Naive thymus-derived CD4-positive, alpha-beta T cell (primary cell): ENCODE results near the gene ANKRD62. TPM values are rescaled to one million over a fixed set of nuclear protein-coding genes. Genes with fewer than 3 reads are reported as not detected.
"Not testable (repeated sequence)": the region's sequence is repeated elsewhere in the genome, so short reads cannot be mapped to it uniquely, and the experiment has no call there.

Experiments used
- ATAC-seq: fragments of 150-1000 bp; cut with Tn5 transposase; 2 replicates; pipeline ENCODE4 v1.10.0; 2021; ENCODE audit warnings: mild to moderate bottlenecking, moderate library complexity
- CTCF ChIA-PET: fragments of 350-600 bp; sonication (Branson Sonifier 250); formaldehyde crosslinking; loops from one replicate; lab custom pipeline; 2021; ENCODE audit warnings: antibody characterized with exemption; lab: Charles Lee
- POLR2A ChIA-PET: fragments of 350-600 bp; sonication (Branson Sonifier 250); formaldehyde crosslinking; loops from one replicate; lab custom pipeline; 2021; ENCODE audit warnings: antibody characterized with exemption, inconsistent platforms; lab: Charles Lee
- DNase-seq, 9 donors: peaks; one replicate each; pipeline versions ENCODE4 v3.0.0 to v3.0.0-alpha.2; 2020 to 2022; ENCODE audit warnings: mixed read lengths in 1 of 9
- H3K27ac ChIP-seq: one replicate; pipeline ENCODE4 v1.7.0; 2013; ENCODE audit warnings: mild to moderate bottlenecking, low read depth, low read length, moderate library complexity
- H3K27me3 ChIP-seq, 2 donors: one replicate each; pipeline ENCODE4 v1.7.0; 2013; ENCODE audit warnings: low read length in 2 of 2, mild to moderate bottlenecking in 2 of 2, moderate library complexity in 2 of 2; ENCODE audit not compliant: control insufficient read depth in 2 of 2, insufficient read depth in 2 of 2
- H3K36me3 ChIP-seq, 3 experiments: 1 replicate in 2 of 3; 2 replicates in 1 of 3; pipeline ENCODE4 v1.7.0; 2013; ENCODE audit warnings: low read length in 3 of 3, mild to moderate bottlenecking in 3 of 3, moderate library complexity in 1 of 3; ENCODE audit not compliant: insufficient read depth in 3 of 3, control insufficient read depth in 2 of 3
- H3K4me1 ChIP-seq, 2 donors: one replicate each; pipeline ENCODE4 v1.7.0; 2013; ENCODE audit warnings: low read length in 2 of 2, mild to moderate bottlenecking in 2 of 2, moderate library complexity in 1 of 2; ENCODE audit not compliant: control insufficient read depth in 2 of 2, insufficient read depth in 2 of 2
- H3K4me3 ChIP-seq: 2 replicates; pipeline ENCODE4 v1.7.0; 2013; ENCODE audit warnings: mild to moderate bottlenecking, low read length
- H3K9me3 ChIP-seq, 3 experiments: 1 replicate in 2 of 3; 2 replicates in 1 of 3; pipeline ENCODE4 v1.7.0; 2013; ENCODE audit warnings: low read length in 3 of 3; ENCODE audit not compliant: control insufficient read depth in 2 of 3
- H3K27ac Mint-ChIP-seq, 9 donors: one replicate each; pipeline ENCODE4 v1.8.0; 2020 to 2022; ENCODE audit warnings: mixed read lengths in 9 of 9, mild to moderate bottlenecking in 8 of 9, moderate library complexity in 5 of 9, inconsistent platforms in 2 of 9
- H3K27me3 Mint-ChIP-seq, 5 donors: one replicate each; pipeline ENCODE4 v1.8.0; 2021 to 2022; ENCODE audit warnings: mixed read lengths in 5 of 5, mild to moderate bottlenecking in 1 of 5
- H3K36me3 Mint-ChIP-seq, 5 donors: one replicate each; pipeline ENCODE4 v1.8.0; 2020 to 2022; ENCODE audit warnings: mixed read lengths in 5 of 5, mild to moderate bottlenecking in 3 of 5, inconsistent platforms in 1 of 5
- H3K4me1 Mint-ChIP-seq, 7 donors: one replicate each; pipeline ENCODE4 v1.8.0; 2020 to 2022; ENCODE audit warnings: mixed read lengths in 7 of 7, mild to moderate bottlenecking in 3 of 7, inconsistent platforms in 1 of 7
- H3K4me3 Mint-ChIP-seq, 10 donors: one replicate each; pipeline ENCODE4 v1.8.0; 2020 to 2022; ENCODE audit warnings: mild to moderate bottlenecking in 10 of 10, mixed read lengths in 10 of 10, moderate library complexity in 6 of 10, inconsistent platforms in 2 of 10
- H3K9me3 Mint-ChIP-seq, 11 donors: one replicate each; pipeline ENCODE4 v1.8.0; 2020 to 2022; ENCODE audit warnings: mixed read lengths in 11 of 11, mild to moderate bottlenecking in 4 of 11, inconsistent platforms in 1 of 11, moderate library complexity in 1 of 11
- intact Hi-C, 2 donors: fragments of 100-400 bp; cut with micrococcal nuclease; formaldehyde crosslinking; loops; one replicate each; pipeline ENCODE4 v1.15.1; 2023
- polyA plus RNA-seq, 2 donors: library from polyadenylated mRNA; unstranded; fragments of 300-500 nt; fragmentation: Illumina TruSeq; gene quantifications; one replicate each; pipeline ENCODE4 v1.2.3, GENCODE V29; 2021
- total RNA-seq, 6 experiments: library from RNA in 5 of 6; stranded (reverse) in 5 of 6; gene quantifications; 1 replicate in 5 of 6; 2 replicates in 1 of 6; pipeline ENCODE4 v1.2.3 and lab custom pipeline; 2021 to 2026

Gene ANKRD62
- total and polyA plus RNA-seq, 7 experiments from 2014 or later = not detected

GRCh38 chr18:12076424-12077140, 17.1 kb upstream of the ANKRD62 start:
- Mint-ChIP-seq H3K4me3 (peak overlapping the region in 9 of 10 donors; percentile 14 to 56 (median 42)), H3K27ac (no peak overlapping the region), H3K36me3 (no peaks in the 10 kb centered on the region), H3K9me3 (no peaks in the 10 kb centered on the region), H3K27me3 (peaks cover 4 to 52% (median 13%) of the 10 kb centered on the region in 5 donors), H3K4me1 (peaks cover 0 to 3% (median 0%) of the 10 kb centered on the region in 7 donors)
- H3K4me3 ChIP-seq = no peak overlapping the region
- POLR2A ChIA-PET = no interaction called here
- peaks cover 0 to 2% of the 10 kb centered on the region in 2 donors for H3K27me3 ChIP-seq
- ATAC-seq (no peak), DNase-seq (no peak)
- intact Hi-C loops = no loop called here
- no peaks in the 10 kb centered on the region for H3K9me3 ChIP-seq
- CTCF ChIA-PET = no interaction called here
- no peak overlapping the region for H3K27ac ChIP-seq
- H3K4me1 ChIP-seq = no peaks in the 10 kb centered on the region
- no peaks in the 10 kb centered on the region for H3K36me3 ChIP-seq

- H3K27ac ChIP-seq, DNase-seq, H3K27me3 ChIP-seq, POLR2A ChIA-PET, CTCF ChIA-PET, ATAC-seq, H3K9me3 ChIP-seq, H3K9me3 Mint-ChIP-seq, H3K36me3 Mint-ChIP-seq, H3K4me1 Mint-ChIP-seq, H3K4me3 Mint-ChIP-seq, intact Hi-C loops, H3K4me3 ChIP-seq, H3K36me3 ChIP-seq, H3K27ac Mint-ChIP-seq, H3K4me1 ChIP-seq: not testable (repeated sequence)
- peaks cover 4 to 45% (median 11%) of the 10 kb centered on the region in 5 donors for H3K27me3 Mint-ChIP-seq
Observed at GRCh38 chr18:12077994-12078393, 15.6 kb upstream of the ANKRD62 start.

- POLR2A ChIA-PET = no interaction called here
- Histone ChIP-seq H3K27me3 (no peaks in the 10 kb centered on the region), H3K9me3 (no peaks in the 10 kb centered on the region), H3K27ac (no peak overlapping the region), H3K4me3 (no peak overlapping the region), H3K36me3 (no peaks in the 10 kb centered on the region), H3K4me1 (no peaks in the 10 kb centered on the region)
- H3K9me3 Mint-ChIP-seq = no peaks in the 10 kb centered on the region
- no peak for DNase-seq
- CTCF ChIA-PET = no interaction called here
- H3K4me1 Mint-ChIP-seq = peaks cover 0 to 3% (median 0%) of the 10 kb centered on the region in 7 donors
- H3K27ac Mint-ChIP-seq = no peak overlapping the region
- no peaks in the 10 kb centered on the region for H3K36me3 Mint-ChIP-seq
- intact Hi-C loops = no loop called here
- no peak overlapping the region for H3K4me3 Mint-ChIP-seq
- ATAC-seq = no peak
- peaks cover 4 to 41% (median 7%) of the 10 kb centered on the region in 5 donors for H3K27me3 Mint-ChIP-seq
Observed at GRCh38 chr18:12079491-12080237, 14.0 kb upstream of the ANKRD62 start.

GRCh38 chr18:12085136-12085535, 8.5 kb upstream of the ANKRD62 start:
- ATAC-seq (no peak), DNase-seq (no peak)
- no peak overlapping the region for H3K4me3 Mint-ChIP-seq
- Histone ChIP-seq H3K4me1 (no peaks in the 10 kb centered on the region), H3K9me3 (no peaks in the 10 kb centered on the region), H3K36me3 (no peaks in the 10 kb centered on the region), H3K27ac (no peak overlapping the region), H3K4me3 (no peak overlapping the region), H3K27me3 (no peaks in the 10 kb centered on the region)
- no peaks in the 10 kb centered on the region for H3K36me3 Mint-ChIP-seq
- H3K9me3 Mint-ChIP-seq = no peaks in the 10 kb centered on the region
- no peaks in the 10 kb centered on the region for H3K4me1 Mint-ChIP-seq
- CTCF ChIA-PET = no interaction called here
- POLR2A ChIA-PET = no interaction called here
- intact Hi-C loops = no loop called here
- H3K27me3 Mint-ChIP-seq = peaks cover 0 to 9% (median 2%) of the 10 kb centered on the region in 5 donors
- no peak overlapping the region for H3K27ac Mint-ChIP-seq

- Histone ChIP-seq H3K27ac (no peak overlapping the region), H3K36me3 (no peaks in the 10 kb centered on the region), H3K4me1 (no peaks in the 10 kb centered on the region), H3K4me3 (no peak overlapping the region), H3K9me3 (no peaks in the 10 kb centered on the region), H3K27me3 (no peaks in the 10 kb centered on the region)
- no peak overlapping the region for H3K4me3 Mint-ChIP-seq
- intact Hi-C loops = no loop called here
- no peak overlapping the region for H3K27ac Mint-ChIP-seq
- POLR2A ChIA-PET = no interaction called here
- no peaks in the 10 kb centered on the region for H3K9me3 Mint-ChIP-seq
- DNase-seq (no peak), ATAC-seq (no peak)
- H3K36me3 Mint-ChIP-seq = no peaks in the 10 kb centered on the region
- peaks cover 0 to 9% (median 5%) of the 10 kb centered on the region in 5 donors for H3K27me3 Mint-ChIP-seq
- H3K4me1 Mint-ChIP-seq = no peaks in the 10 kb centered on the region
- CTCF ChIA-PET = no interaction called here
Observed at GRCh38 chr18:12085786-12086185, 7.9 kb upstream of the ANKRD62 start.

GRCh38 chr18:12086249-12086648, 7.4 kb upstream of the ANKRD62 start:
- H3K27me3 Mint-ChIP-seq = peaks cover 0 to 9% (median 5%) of the 10 kb centered on the region in 5 donors
- H3K4me3 ChIP-seq = no peak overlapping the region
- DNase-seq = no peak
- no peak for ATAC-seq
- CTCF ChIA-PET = no interaction called here
- no peaks in the 10 kb centered on the region for H3K4me1 ChIP-seq
- H3K27ac ChIP-seq = no peak overlapping the region
- no peaks in the 10 kb centered on the region for H3K36me3 ChIP-seq
- no peak overlapping the region for H3K4me3 Mint-ChIP-seq
- H3K9me3 ChIP-seq = no peaks in the 10 kb centered on the region
- no peak overlapping the region for H3K27ac Mint-ChIP-seq
- no peaks in the 10 kb centered on the region for H3K36me3 Mint-ChIP-seq
- H3K9me3 Mint-ChIP-seq = no peaks in the 10 kb centered on the region
- intact Hi-C loops = no loop called here
- POLR2A ChIA-PET = no interaction called here
- H3K4me1 Mint-ChIP-seq = no peaks in the 10 kb centered on the region
- H3K27me3 ChIP-seq = no peaks in the 10 kb centered on the region
